ENCODE measurements around the gene DECR2.
"Not testable (repeated sequence)": the region's sequence is repeated elsewhere in the genome, so short reads cannot be mapped to it uniquely, and the experiment has no call there.

Gene DECR2

GRCh38 chr16:375927-376816 is 25.5 kb upstream of the DECR2 start:
- Histone ChIP-seq H3K9me3 (ENCODE audit: control insufficient read depth, insufficient read depth, low read length) (no peaks in the 10 kb centered on the region), H3K27me3 (ENCODE audit: control insufficient read depth, low read length) (no peaks in the 10 kb centered on the region), H3F3A (ENCODE audit: control insufficient read depth, insufficient read depth) (no peaks in the 10 kb centered on the region), H3K9me2 (replicated peaks; ENCODE audit: control insufficient read depth, low read length) (no peaks in the 10 kb centered on the region), H3K4me2 (ENCODE audit: low read length) (no peak overlapping the region), H3K36me3 (ENCODE audit: control insufficient read depth, low read length) (peaks cover 39% of the 10 kb centered on the region), H3K27ac (ENCODE audit: low read depth, low read length) (no peak overlapping the region), H4K20me1 (ENCODE audit: control insufficient read depth, insufficient read depth, low read depth, low read length) (peaks cover 5% of the 10 kb centered on the region; the same call in 1 of the 2 replicates), H3K79me2 (ENCODE audit: control insufficient read depth, low read length) (peaks cover 28% of the 10 kb centered on the region), H3K4me3 (ENCODE audit: low read length) (no peak overlapping the region), H3K4me1 (ENCODE audit: control insufficient read depth, low read length) (peaks cover 12% of the 10 kb centered on the region)
- TF ChIP-seq, protein P1, sequence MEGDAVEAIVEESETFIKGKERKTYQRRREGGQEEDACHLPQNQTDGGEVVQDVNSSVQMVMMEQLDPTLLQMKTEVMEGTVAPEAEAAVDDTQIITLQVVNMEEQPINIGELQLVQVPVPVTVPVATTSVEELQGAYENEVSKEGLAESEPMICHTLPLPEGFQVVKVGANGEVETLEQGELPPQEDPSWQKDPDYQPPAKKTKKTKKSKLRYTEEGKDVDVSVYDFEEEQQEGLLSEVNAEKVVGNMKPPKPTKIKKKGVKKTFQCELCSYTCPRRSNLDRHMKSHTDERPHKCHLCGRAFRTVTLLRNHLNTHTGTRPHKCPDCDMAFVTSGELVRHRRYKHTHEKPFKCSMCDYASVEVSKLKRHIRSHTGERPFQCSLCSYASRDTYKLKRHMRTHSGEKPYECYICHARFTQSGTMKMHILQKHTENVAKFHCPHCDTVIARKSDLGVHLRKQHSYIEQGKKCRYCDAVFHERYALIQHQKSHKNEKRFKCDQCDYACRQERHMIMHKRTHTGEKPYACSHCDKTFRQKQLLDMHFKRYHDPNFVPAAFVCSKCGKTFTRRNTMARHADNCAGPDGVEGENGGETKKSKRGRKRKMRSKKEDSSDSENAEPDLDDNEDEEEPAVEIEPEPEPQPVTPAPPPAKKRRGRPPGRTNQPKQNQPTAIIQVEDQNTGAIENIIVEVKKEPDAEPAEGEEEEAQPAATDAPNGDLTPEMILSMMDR (IDR thresholded peaks at IDR 0.05; ENCODE audit: low read depth, low read length, poor library complexity, severe bottlenecking), result no peak
- TF ChIP-seq EZH2phosphoT487 (IDR thresholded peaks at IDR 0.05; ENCODE audit: borderline replicate concordance, low read length), result no peak

GRCh38 chr16:376817-377418 is 24.8 kb upstream of the DECR2 start:
- Histone ChIP-seq H3K36me3 (ENCODE audit: control insufficient read depth, low read length) (peaks cover 32% of the 10 kb centered on the region), H3K9me2 (replicated peaks; ENCODE audit: control insufficient read depth, low read length) (no peaks in the 10 kb centered on the region), H4K20me1 (ENCODE audit: control insufficient read depth, insufficient read depth, low read depth, low read length) (peaks cover 5% of the 10 kb centered on the region; the same call in 1 of the 2 replicates)

GRCh38 chr16:377419-377951 is 24.2 kb upstream of the DECR2 start:
- H3K4me1 ChIP-seq (ENCODE audit: control insufficient read depth, low read length), result peaks cover 8% of the 10 kb centered on the region
- H3K4me3 ChIP-seq (ENCODE audit: low read length), result no peak overlapping the region
- peaks cover 36% of the 10 kb centered on the region for H3K79me2 ChIP-seq (ENCODE audit: control insufficient read depth, low read length)
- no peak for TF ChIP-seq EZH2phosphoT487 (IDR thresholded peaks at IDR 0.05; ENCODE audit: borderline replicate concordance, low read length)
- TF ChIP-seq, protein P1 (IDR thresholded peaks at IDR 0.05; ENCODE audit: low read depth, low read length, poor library complexity, severe bottlenecking), result no peak
- H3K36me3 ChIP-seq (ENCODE audit: control insufficient read depth, low read length), result peaks cover 31% of the 10 kb centered on the region
- no peaks in the 10 kb centered on the region for H3K9me3 ChIP-seq (ENCODE audit: control insufficient read depth, insufficient read depth, low read length)
- H3F3A ChIP-seq (ENCODE audit: control insufficient read depth, insufficient read depth), result peaks cover 2% of the 10 kb centered on the region
- H3K27me3 ChIP-seq (ENCODE audit: control insufficient read depth, low read length), result no peaks in the 10 kb centered on the region
- no peak overlapping the region for H3K4me2 ChIP-seq (ENCODE audit: low read length)
- H3K9me2 ChIP-seq (replicated peaks; ENCODE audit: control insufficient read depth, low read length), result no peaks in the 10 kb centered on the region
- no peak overlapping the region for H3K27ac ChIP-seq (ENCODE audit: low read depth, low read length)
- H4K20me1 ChIP-seq (ENCODE audit: control insufficient read depth, insufficient read depth, low read depth, low read length), result peaks cover 5% of the 10 kb centered on the region; the same call in 1 of the 2 replicates

More at GRCh38 chr16:376817-377418, 24.8 kb upstream of the DECR2 start:
- H3F3A ChIP-seq (ENCODE audit: control insufficient read depth, insufficient read depth), result no peaks in the 10 kb centered on the region
- H3K4me1 ChIP-seq (ENCODE audit: control insufficient read depth, low read length), result peaks cover 8% of the 10 kb centered on the region
- TF ChIP-seq EZH2phosphoT487 (IDR thresholded peaks at IDR 0.05; ENCODE audit: borderline replicate concordance, low read length), result no peak
- TF ChIP-seq, protein P1 (IDR thresholded peaks at IDR 0.05; ENCODE audit: low read depth, low read length, poor library complexity, severe bottlenecking), result no peak
- H3K27me3 ChIP-seq (ENCODE audit: control insufficient read depth, low read length), result no peaks in the 10 kb centered on the region
- no peak overlapping the region for H3K27ac ChIP-seq (ENCODE audit: low read depth, low read length)
- peaks cover 31% of the 10 kb centered on the region for H3K79me2 ChIP-seq (ENCODE audit: control insufficient read depth, low read length)
- H3K9me3 ChIP-seq (ENCODE audit: control insufficient read depth, insufficient read depth, low read length), result no peaks in the 10 kb centered on the region
- no peak overlapping the region for H3K4me2 ChIP-seq (ENCODE audit: low read length)
- no peak overlapping the region for H3K4me3 ChIP-seq (ENCODE audit: low read length)

DNA sequence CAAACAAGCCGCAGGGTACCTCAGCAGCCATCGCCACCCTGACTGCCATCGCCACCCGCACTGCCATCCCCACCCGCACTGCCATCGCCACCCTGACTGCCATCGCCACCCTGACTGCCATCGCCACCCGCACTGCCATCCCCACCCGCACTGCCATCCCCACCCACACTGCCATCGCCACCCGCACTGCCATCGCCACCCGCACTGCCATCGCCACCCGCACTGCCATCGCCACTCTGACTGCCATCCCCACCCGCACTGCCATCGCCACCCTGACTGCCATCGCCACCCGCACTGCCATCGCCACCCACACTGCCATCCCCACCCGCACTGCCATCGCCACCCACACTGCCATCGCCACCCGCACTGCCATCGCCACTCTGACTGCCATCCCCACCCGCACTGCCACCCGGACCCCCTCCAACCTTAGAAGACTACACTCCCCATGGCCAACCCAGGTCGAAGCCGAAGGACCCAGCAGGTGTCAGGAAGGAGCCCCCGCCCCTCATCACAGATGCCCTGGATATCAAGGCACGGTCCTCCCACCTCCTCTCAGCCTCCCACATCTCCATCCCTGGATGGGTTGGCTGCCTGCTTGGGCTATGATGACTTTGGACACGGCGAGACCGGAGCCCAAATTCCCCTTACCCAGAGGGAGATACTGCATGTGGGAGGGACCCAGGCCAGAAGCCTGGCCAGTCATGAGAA is 23.4 kb upstream of the DECR2 start:
- not testable (repeated sequence) for H4K20me1 ChIP-seq (ENCODE audit: control insufficient read depth, insufficient read depth, low read depth, low read length); H3K27me3 ChIP-seq (ENCODE audit: control insufficient read depth, low read length); H3K27ac ChIP-seq (ENCODE audit: low read depth, low read length); H3K4me1 ChIP-seq (ENCODE audit: control insufficient read depth, low read length); H3F3A ChIP-seq (ENCODE audit: control insufficient read depth, insufficient read depth); H3K9me3 ChIP-seq (ENCODE audit: control insufficient read depth, insufficient read depth, low read length); H3K4me2 ChIP-seq (ENCODE audit: low read length); H3K4me3 ChIP-seq (ENCODE audit: low read length); H3K9me2 ChIP-seq (replicated peaks; ENCODE audit: control insufficient read depth, low read length)
- Histone ChIP-seq H3K79me2 (ENCODE audit: control insufficient read depth, low read length) (peaks cover 37% of the 10 kb centered on the region), H3K36me3 (ENCODE audit: control insufficient read depth, low read length) (peaks cover 29% of the 10 kb centered on the region)
